Sigmoid colon (tissue), 7 donors: ENCODE results near the gene EEIG1. TPM values are rescaled to one million over a fixed set of nuclear protein-coding genes. Genes with fewer than 3 reads are reported as not detected.

ENCODE experiments used
- DNase-seq: peaks from one replicate; pipeline ENCODE4 v3.0.0-alpha.2; 2019
- H3K27ac ChIP-seq, 4 donors: fragments of 200-600 bp; sonication (generic); one replicate each; pipeline ENCODE4 v1.5.1; 2016 to 2019; ENCODE audit warnings: mild to moderate bottlenecking in 1 of 4
- H3K27me3 ChIP-seq, 3 donors: fragments of 200-600 bp; sonication (generic); one replicate each; pipeline ENCODE4 v1.5.1; 2019; ENCODE audit warnings: mild to moderate bottlenecking in 1 of 3
- H3K36me3 ChIP-seq, 4 donors: fragments of 200-600 bp; sonication (generic); one replicate each; pipeline ENCODE4 v1.5.1; 2016 to 2019
- H3K4me1 ChIP-seq, 4 donors: fragments of 200-600 bp; sonication (generic); one replicate each; pipeline ENCODE4 v1.5.1; 2017 to 2019
- H3K4me3 ChIP-seq, 4 donors: fragments of 200-600 bp; sonication (generic); one replicate each; pipeline ENCODE4 v1.5.1; 2017 to 2019; ENCODE audit warnings: mild to moderate bottlenecking in 2 of 4, moderate library complexity in 1 of 4
- H3K9me3 ChIP-seq, 4 donors: fragments of 200-600 bp in 3 of 4; sonication (generic) in 3 of 4; one replicate each; pipeline versions ENCODE4 v1.5.1 to v1.6.1; 2013 to 2019
- EP300 ChIP-seq, 4 donors: sonication (generic); formaldehyde crosslinking; IDR thresholded peaks; one replicate each; pipeline ENCODE4 v1.6.1; 2017; ENCODE audit warnings: antibody characterized with exemption in 4 of 4
- POLR2A ChIP-seq, 2 donors: fragments of 450-650 bp; IDR thresholded peaks; one replicate each; pipeline ENCODE4 v1.6.1; 2016; ENCODE audit warnings: antibody characterized with exemption in 2 of 2, mild to moderate bottlenecking in 2 of 2, moderate library complexity in 2 of 2
- POLR2AphosphoS5 ChIP-seq, 4 donors: sonication (generic); formaldehyde crosslinking; IDR thresholded peaks; one replicate each; pipeline ENCODE4 v1.6.1; 2017; ENCODE audit warnings: antibody characterized with exemption in 4 of 4
- WGBS, 2 donors: extraction: QIAGEN DNeasy Blood & Tissue Kit; methylation state at CpG; one replicate each; pipeline ENCODE4 v1.1.7; 2013; 5-methylcytosine and 5-hydroxymethylcytosine counted together
- intact Hi-C: fragments of 100-400 bp; cut with DNase I; formaldehyde crosslinking; loops from one replicate; pipeline ENCODE4 v1.15.1; 2023
- polyA plus RNA-seq, 3 donors: library from polyadenylated mRNA; stranded (reverse); fragments of 200-250 nt; gene quantifications; one replicate each; pipeline ENCODE4 v1.2.3, GENCODE V29; 2013
- total RNA-seq, 4 donors: library from RNA; depleted of rRNA; stranded (reverse); fragments of >200 nt; gene quantifications; one replicate each; pipeline ENCODE4 v1.1.0, GENCODE V29; 2016
- TF ChIP-seq, protein P1 (sequence below), 4 experiments: fragments of 450-650 bp in 3 of 4; fragments of 200-600 bp in 1 of 4; IDR thresholded peaks; one replicate each; pipeline ENCODE4 v1.5.1; 2016 to 2019; ENCODE audit warnings: antibody characterized with exemption in 4 of 4, mild to moderate bottlenecking in 3 of 4, moderate library complexity in 2 of 4
- donor health status: healthy with polysubstance abuse.
- donor health status: Bipolar disorder and iron deficiency.
- donor health status: healthy.

EEIG1 gene
- total and polyA plus RNA-seq, 7 donors = 10.9 to 92.0 (median 32.7) TPM

DNA sequence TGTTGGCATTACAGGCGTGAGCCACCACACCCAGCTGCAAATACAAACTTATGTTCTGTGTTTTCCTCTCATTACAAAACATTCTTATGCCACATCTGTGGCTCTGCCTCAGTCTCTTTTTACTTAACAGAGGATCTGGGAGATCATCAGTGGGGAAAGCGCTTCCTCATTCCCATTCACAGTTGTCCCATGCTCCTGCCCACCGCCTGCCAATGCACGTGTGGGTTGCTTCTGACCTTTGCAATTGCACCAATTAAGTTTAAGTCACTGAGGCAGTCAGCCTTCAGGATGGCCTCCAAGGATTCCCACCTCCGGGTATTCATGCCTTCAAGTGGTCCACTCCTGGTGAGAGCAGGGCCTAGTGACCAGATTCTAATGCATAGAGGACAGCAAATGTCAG lies 34.9 kb upstream of the EEIG1 start:
- Histone ChIP-seq H3K27ac (no peak overlapping the region), H3K27me3 (no peaks in the 10 kb centered on the region), H3K36me3 (no peaks in the 10 kb centered on the region), H3K4me1 (no peaks in the 10 kb centered on the region), H3K4me3 (no peak overlapping the region), H3K9me3 (no peaks in the 10 kb centered on the region)
- 84 to 90% methylated on average over 5 of the region's 5 CpGs for WGBS, 2 donors
- TF ChIP-seq POLR2A (IDR thresholded peaks at IDR 0.05) (no peak), EP300 (IDR thresholded peaks at IDR 0.05) (no peak), POLR2AphosphoS5 (IDR thresholded peaks at IDR 0.05) (no peak)
- TF ChIP-seq, protein P1, sequence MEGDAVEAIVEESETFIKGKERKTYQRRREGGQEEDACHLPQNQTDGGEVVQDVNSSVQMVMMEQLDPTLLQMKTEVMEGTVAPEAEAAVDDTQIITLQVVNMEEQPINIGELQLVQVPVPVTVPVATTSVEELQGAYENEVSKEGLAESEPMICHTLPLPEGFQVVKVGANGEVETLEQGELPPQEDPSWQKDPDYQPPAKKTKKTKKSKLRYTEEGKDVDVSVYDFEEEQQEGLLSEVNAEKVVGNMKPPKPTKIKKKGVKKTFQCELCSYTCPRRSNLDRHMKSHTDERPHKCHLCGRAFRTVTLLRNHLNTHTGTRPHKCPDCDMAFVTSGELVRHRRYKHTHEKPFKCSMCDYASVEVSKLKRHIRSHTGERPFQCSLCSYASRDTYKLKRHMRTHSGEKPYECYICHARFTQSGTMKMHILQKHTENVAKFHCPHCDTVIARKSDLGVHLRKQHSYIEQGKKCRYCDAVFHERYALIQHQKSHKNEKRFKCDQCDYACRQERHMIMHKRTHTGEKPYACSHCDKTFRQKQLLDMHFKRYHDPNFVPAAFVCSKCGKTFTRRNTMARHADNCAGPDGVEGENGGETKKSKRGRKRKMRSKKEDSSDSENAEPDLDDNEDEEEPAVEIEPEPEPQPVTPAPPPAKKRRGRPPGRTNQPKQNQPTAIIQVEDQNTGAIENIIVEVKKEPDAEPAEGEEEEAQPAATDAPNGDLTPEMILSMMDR (IDR thresholded peaks at IDR 0.05) = no peak
- DNase-seq = no peak
- intact Hi-C loops = no loop called here

DNA sequence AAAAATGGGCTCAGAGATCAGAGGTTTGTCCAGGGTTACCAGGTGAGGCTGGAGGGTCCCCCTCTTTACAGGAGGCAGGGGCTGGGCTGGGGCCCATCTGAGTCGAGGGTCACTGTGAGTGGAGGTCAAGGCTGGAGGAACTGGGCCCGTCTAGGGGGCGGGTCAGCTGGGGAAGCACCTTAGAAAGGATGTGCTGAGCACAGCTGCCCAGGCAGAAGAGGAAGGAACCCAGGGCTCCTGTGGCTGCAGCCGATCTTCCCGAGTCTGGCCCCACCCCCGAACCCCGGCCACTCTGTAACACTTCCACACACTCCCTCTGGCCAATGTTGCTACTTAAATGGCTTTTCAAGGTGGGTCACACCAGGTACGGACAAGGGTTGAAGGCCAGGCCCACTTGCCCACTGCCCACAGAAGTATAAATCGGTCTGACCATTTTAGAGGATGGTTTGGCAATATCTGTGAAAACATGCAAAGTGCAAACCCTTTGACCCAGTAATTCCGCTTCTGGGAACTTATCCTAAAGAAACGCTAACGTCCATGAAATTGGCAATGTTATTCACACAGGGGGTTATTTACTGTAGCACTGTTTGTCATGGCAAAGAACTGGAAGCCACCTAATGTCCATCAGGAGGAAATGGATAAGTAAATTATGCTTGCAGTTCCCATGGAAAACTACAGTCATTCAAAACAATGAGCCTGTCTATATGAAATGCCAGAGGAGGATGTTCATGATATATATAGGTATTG lies 30.5 kb upstream of the EEIG1 start:
- Histone ChIP-seq H3K4me1 (no peaks in the 10 kb centered on the region), H3K27me3 (no peaks in the 10 kb centered on the region), H3K27ac (no peak overlapping the region), H3K4me3 (no peak overlapping the region), H3K36me3 (no peaks in the 10 kb centered on the region), H3K9me3 (no peaks in the 10 kb centered on the region)
- intact Hi-C loops = no loop called here
- no peak for DNase-seq
- TF ChIP-seq EP300 (IDR thresholded peaks at IDR 0.05) (no peak), POLR2AphosphoS5 (IDR thresholded peaks at IDR 0.05) (no peak), POLR2A (IDR thresholded peaks at IDR 0.05) (no peak)
- TF ChIP-seq, protein P1 (IDR thresholded peaks at IDR 0.05) = no peak
- WGBS, 2 donors = 43 to 49% methylated on average over 12 of the region's 12 CpGs

DNA sequence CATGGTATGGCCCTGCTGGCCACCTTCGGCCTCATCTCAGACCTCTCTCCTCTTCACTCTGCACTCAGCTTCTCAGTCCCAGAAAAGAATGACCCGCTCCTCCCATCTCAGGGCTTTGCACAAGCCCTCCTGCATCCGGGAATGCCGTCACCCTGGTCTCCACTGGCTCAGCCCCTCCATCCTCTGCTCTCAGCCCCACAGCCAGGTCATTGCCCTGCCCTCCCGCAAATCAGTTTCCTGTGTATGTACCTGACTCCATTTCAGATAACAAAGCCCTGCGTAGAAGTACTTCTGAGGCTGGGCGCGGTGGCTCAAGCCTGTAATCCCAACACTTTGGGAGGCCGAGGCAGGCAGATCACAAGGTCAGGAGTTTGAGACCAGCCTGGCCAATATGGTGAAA lies 28.9 kb upstream of the EEIG1 start:
- Histone ChIP-seq H3K27ac (no peak overlapping the region), H3K4me3 (no peak overlapping the region), H3K9me3 (no peaks in the 10 kb centered on the region), H3K27me3 (no peaks in the 10 kb centered on the region), H3K36me3 (no peaks in the 10 kb centered on the region), H3K4me1 (no peaks in the 10 kb centered on the region)
- no peak for DNase-seq
- intact Hi-C loops = no loop called here
- 95% methylated on average over 9 of the region's 9 CpGs for WGBS, 2 donors
- TF ChIP-seq POLR2A (IDR thresholded peaks at IDR 0.05) (no peak), EP300 (IDR thresholded peaks at IDR 0.05) (no peak), POLR2AphosphoS5 (IDR thresholded peaks at IDR 0.05) (no peak)
- TF ChIP-seq, protein P1 (IDR thresholded peaks at IDR 0.05) = no peak

DNA sequence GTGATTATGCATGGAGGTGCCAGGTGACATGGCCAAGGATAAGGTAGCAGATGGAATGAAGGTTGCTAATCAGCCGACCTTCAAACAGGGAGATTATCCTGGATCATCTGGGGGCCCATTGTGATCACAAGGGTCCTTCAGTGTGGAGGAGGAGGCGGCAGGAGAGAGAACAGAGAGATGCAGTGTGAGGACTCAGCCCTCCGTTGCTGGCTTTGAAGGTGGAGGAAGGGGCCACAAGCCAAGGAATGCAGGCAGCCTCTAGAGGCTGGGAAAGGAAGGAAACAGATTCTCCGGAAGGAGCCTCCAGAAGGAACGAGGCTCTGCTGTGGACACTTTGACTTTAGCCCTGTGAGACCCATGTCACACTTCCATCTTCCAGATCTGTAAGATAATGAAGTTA lies 27.4 kb upstream of the EEIG1 start:
- TF ChIP-seq POLR2A (IDR thresholded peaks at IDR 0.05) = no peak
- TF ChIP-seq, protein P1 (IDR thresholded peaks at IDR 0.05) = no peak
- TF ChIP-seq EP300 (IDR thresholded peaks at IDR 0.05) = no peak
- no peak for TF ChIP-seq POLR2AphosphoS5 (IDR thresholded peaks at IDR 0.05)
- DNase-seq = no peak
- WGBS, 2 donors = 87 to 94% methylated on average over 5 of the region's 5 CpGs
- Histone ChIP-seq H3K9me3 (no peaks in the 10 kb centered on the region), H3K4me1 (no peaks in the 10 kb centered on the region), H3K36me3 (no peaks in the 10 kb centered on the region), H3K27ac (no peak overlapping the region), H3K4me3 (no peak overlapping the region), H3K27me3 (no peaks in the 10 kb centered on the region)
- intact Hi-C loops = no loop called here
